NCI-H748 (cell line): ENCODE data around the gene DTWD1.
"Not testable (repeated sequence)": the region's sequence is repeated elsewhere in the genome, so short reads cannot be mapped to it uniquely, and the experiment has no call there.

ENCODE experiments used
- DNase-seq: peaks from one replicate; lab custom pipeline; 2025; ENCODE audit not compliant: unreplicated experiment; lab: John Stamatoyannopoulos, UW

The DTWD1 gene

GRCh38 chr15:49620658-49621368, at the start of gene DTWD1, which contains the start of gene FAM227B:
TSS of gene DTWD1 (plus strand) at chr15:49621048. CDS start at chr15:49625168, 4,120 bp downstream.
TSS of gene FAM227B (minus strand) at chr15:49620818. CDS start at chr15:49615171, 5,647 bp downstream.
- DNase-seq: peak; percentile 97

- DNase-seq: no peak
These were observed 47.4 kb upstream of the DTWD1 start for GRCh38 chr15:49573421-49573820.

GRCh38 chr15:49589030-49589429, 31.8 kb upstream of the DTWD1 start:
- no peak for DNase-seq

- peak; percentile 0 for DNase-seq
These were observed 28.0 kb upstream of the DTWD1 start for GRCh38 chr15:49592829-49593316.

GRCh38 chr15:49604625-49605409, 16.0 kb upstream of the DTWD1 start:
- no peak for DNase-seq

- DNase-seq: no peak
These were observed 15.3 kb upstream of the DTWD1 start for GRCh38 chr15:49605588-49605987.

- no peak for DNase-seq
These were observed 14.3 kb upstream of the DTWD1 start for GRCh38 chr15:49606594-49606993.

GRCh38 chr15:49610157-49610918, 10.5 kb upstream of the DTWD1 start:
- no peak for DNase-seq

GRCh38 chr15:49612240-49612639, 8.6 kb upstream of the DTWD1 start:
- not testable (repeated sequence) for DNase-seq

GRCh38 chr15:49619226-49619625, 1.6 kb upstream of the DTWD1 start:
- no peak for DNase-seq

GRCh38 chr15:49620199-49620598, 649 bp upstream of the DTWD1 start:
- no peak for DNase-seq

GRCh38 chr15:49621401-49621811, 558 bp downstream of the DTWD1 start:
- peak; percentile 10 for DNase-seq

- no peak for DNase-seq
These were observed 1.0 kb downstream of the DTWD1 start for GRCh38 chr15:49621887-49622286.

GRCh38 chr15:49622561-49622960, 1.7 kb downstream of the DTWD1 start:
- no peak for DNase-seq

GRCh38 chr15:49624056-49624455, 3.2 kb downstream of the DTWD1 start:
- no peak for DNase-seq

- no peak for DNase-seq
These were observed 4.7 kb downstream of the DTWD1 start for GRCh38 chr15:49625460-49626036.

GRCh38 chr15:49627407-49627877, 6.6 kb downstream of the DTWD1 start:
- no peak for DNase-seq

GRCh38 chr15:49628379-49628778, 7.5 kb downstream of the DTWD1 start:
- no peak for DNase-seq

- DNase-seq: no peak
These were observed 17.0 kb downstream of the DTWD1 start for GRCh38 chr15:49637857-49638256.

GRCh38 chr15:49644364-49644794, 23.5 kb downstream of the DTWD1 start:
- DNase-seq: no peak

GRCh38 chr15:49645277-49645676, 24.4 kb downstream of the DTWD1 start:
- no peak for DNase-seq
